HCT116 (cell line): Measurements from ENCODE around the gene SMARCAL1. TPM values are rescaled to one million over a fixed set of nuclear protein-coding genes. Genes with fewer than 3 reads are reported as not detected.

Experiments
- ATAC-seq: fragments of 200-7000 bp; cut with Tn5 transposase; 2 replicates; pipeline ENCODE4 v1.9.1; 2020; ENCODE audit warnings: mild to moderate bottlenecking, moderate library complexity
- BruUV-seq: library from RNA; stranded (reverse); fragments of 400-500 nt; replicated peaks from 2 replicates; lab custom pipeline; 2021; lab: Mats Ljungman, UMichigan
- CTCF ChIA-PET: fragments of 300-600 bp; sonication (Branson Sonifier 250); formaldehyde crosslinking; loops from one replicate; lab custom pipeline; 2021; ENCODE audit warnings: antibody characterized with exemption; lab: Charles Lee
- POLR2A ChIA-PET: fragments of 300-600, 350-600 bp; sonication (Branson Sonifier 250); formaldehyde crosslinking; loops from one replicate; lab custom pipeline; 2021; ENCODE audit warnings: antibody characterized with exemption; lab: Charles Lee
- RAD21 ChIA-PET, 2 experiments: fragments of 300-600 bp; sonication (Branson Sonifier 250); formaldehyde crosslinking; loops; one replicate each; lab custom pipeline; 2023; ENCODE audit warnings: low total read pairs in 2 of 2; ENCODE audit not compliant: uncharacterized antibody in 2 of 2, unreplicated experiment in 2 of 2, low non-redundant PET in 1 of 2; lab: Charles Lee
- DNase-seq: peaks from one replicate; pipeline ENCODE4 v3.0.0-alpha.2; 2010; ENCODE audit warnings: low read depth, low spot score
- H2AFZ ChIP-seq: fragments of 200-600 bp; shearing (Covaris generic), sonication (generic); 2 replicates; pipeline ENCODE4 v1.6.1; 2017; ENCODE audit warnings: low read depth, mixed run types, mixed read lengths, antibody characterized with exemption, low read length; ENCODE audit not compliant: poor library complexity, severe bottlenecking
- H3K27ac ChIP-seq: 2 replicates; pipeline ENCODE4 v1.5.1; 2012; ENCODE audit warnings: low read depth, low read length
- H3K27me3 ChIP-seq: fragments of 200-600 bp; sonication (generic); 2 replicates; pipeline ENCODE4 v1.6.1; 2016; ENCODE audit warnings: mixed run types, low read length, mixed read lengths; ENCODE audit not compliant: insufficient read depth
- H3K36me3 ChIP-seq, 2 experiments: fragments of 200-500 bp in 1 of 2; fragments of 200-600 bp in 1 of 2; sonication (Bioruptor generic) in 1 of 2; sonication (generic) in 1 of 2; 2 replicates each; pipeline versions ENCODE4 v1.5.1 to v1.6.1; 2014 to 2016; ENCODE audit warnings: low read length in 2 of 2, inconsistent platforms in 1 of 2, mixed read lengths in 1 of 2, mixed run types in 1 of 2; ENCODE audit not compliant: insufficient read depth in 2 of 2, control insufficient read depth in 1 of 2
- H3K4me1 ChIP-seq, 2 experiments: fragments of 200-600 bp in 1 of 2; sonication (generic) in 1 of 2; 2 replicates each; pipeline versions ENCODE4 v1.5.1 to v1.6.1; 2012 to 2017; ENCODE audit warnings: low read length in 2 of 2, inconsistent platforms in 1 of 2, mild to moderate bottlenecking in 1 of 2, mixed read lengths in 1 of 2, mixed run types in 1 of 2, moderate library complexity in 1 of 2; ENCODE audit not compliant: insufficient read depth in 2 of 2, control insufficient read depth in 1 of 2
- H3K4me2 ChIP-seq: fragments of 200-600 bp; sonication (generic); 2 replicates; pipeline ENCODE4 v1.6.1; 2017; ENCODE audit warnings: mixed run types, low read length, mixed read lengths
- H3K4me3 ChIP-seq, 2 experiments: fragments of 200-600 bp in 1 of 2; sonication (generic) in 1 of 2; replicated peaks in 1 of 2; 2 replicates each; pipeline ENCODE4 v1.5.1; 2011 to 2016; ENCODE audit warnings: low read length in 2 of 2, control low read depth in 1 of 2, low read depth in 1 of 2, mild to moderate bottlenecking in 1 of 2, mixed read lengths in 1 of 2, mixed run types in 1 of 2
- H3K79me2 ChIP-seq: fragments of 200-600 bp; sonication (generic); 2 replicates; pipeline ENCODE4 v1.6.1; 2017; ENCODE audit warnings: mild to moderate bottlenecking, mixed run types, low read length, moderate library complexity, mixed read lengths; ENCODE audit not compliant: insufficient read depth
- H3K9ac ChIP-seq: fragments of 200-600 bp; sonication (generic); 2 replicates; pipeline ENCODE4 v1.6.1; 2016; ENCODE audit warnings: low read length, mixed read lengths
- H3K9me2 ChIP-seq: fragments of 200-600 bp; sonication (generic), shearing (Covaris generic); 2 replicates; pipeline ENCODE4 v1.6.1; 2017; ENCODE audit warnings: mixed run types, mild to moderate bottlenecking, moderate library complexity; ENCODE audit not compliant: insufficient read depth
- H3K9me3 ChIP-seq, 2 experiments: fragments of 200-500 bp in 1 of 2; fragments of 200-600 bp in 1 of 2; sonication (Bioruptor generic) in 1 of 2; sonication (generic) in 1 of 2; 2 replicates each; pipeline ENCODE4 v1.6.1; 2014 to 2017; ENCODE audit warnings: low read length in 2 of 2, mixed read lengths in 2 of 2, inconsistent platforms in 1 of 2, low read depth in 1 of 2, mild to moderate bottlenecking in 1 of 2, mixed run types in 1 of 2, moderate library complexity in 1 of 2; ENCODE audit not compliant: control insufficient read depth in 1 of 2, insufficient read depth in 1 of 2
- H4K20me1 ChIP-seq: fragments of 200-600 bp; sonication (generic), shearing (Covaris generic); 2 replicates; pipeline ENCODE4 v1.6.1; 2017; ENCODE audit warnings: mixed run types, mild to moderate bottlenecking, moderate library complexity; ENCODE audit not compliant: insufficient read depth
- CTCF ChIP-seq, 3 experiments: fragments of 200-600 bp in 1 of 3; sonication (generic) in 1 of 3; IDR thresholded peaks in 2 of 3; conservative IDR thresholded peaks in 1 of 3; 2 replicates each; pipeline ENCODE4 v1.5.1; 2012 to 2017; ENCODE audit warnings: low read depth in 2 of 3, low read length in 2 of 3, antibody characterized with exemption in 1 of 3, borderline replicate concordance in 1 of 3, control low read depth in 1 of 3, mild to moderate bottlenecking in 1 of 3, mixed read lengths in 1 of 3, mixed run types in 1 of 3, moderate library complexity in 1 of 3; ENCODE audit not compliant: insufficient read depth in 1 of 3
- EZH2 ChIP-seq: fragments of 200-600 bp; sonication (generic); IDR thresholded peaks from 2 replicates; pipeline ENCODE4 v1.6.1; 2017; ENCODE audit warnings: antibody characterized with exemption, mixed run types
- MAX ChIP-seq: IDR thresholded peaks from 2 replicates; pipeline ENCODE4 v1.6.1; 2012
- POLR2AphosphoS5 ChIP-seq: IDR thresholded peaks from 2 replicates; pipeline ENCODE4 v1.6.1; 2011; ENCODE audit warnings: mild to moderate bottlenecking, low read depth, low read length, moderate library complexity
- RAD21 ChIP-seq: IDR thresholded peaks from 2 replicates; pipeline ENCODE4 v1.6.1; 2012; ENCODE audit warnings: low read depth, mild to moderate bottlenecking
- SIN3A ChIP-seq: IDR thresholded peaks from 2 replicates; pipeline ENCODE4 v1.6.1; 2012; ENCODE audit warnings: low read depth
- SP1 ChIP-seq: IDR thresholded peaks from 2 replicates; pipeline ENCODE4 v1.6.1; 2012; ENCODE audit warnings: low read depth
- intact Hi-C: fragments of 100-400 bp; cut with micrococcal nuclease; formaldehyde crosslinking; loops from 2 replicates; pipeline ENCODE4 v1.10.0; 2022
- total RNA-seq: library from RNA; stranded (reverse); gene quantifications from one replicate; pipeline ENCODE4 v1.2.1, GENCODE V29; 2021; ENCODE audit not compliant: unreplicated experiment

Gene SMARCAL1
- total RNA-seq, 1 experiment from 2014 or later = 18.0 TPM

- Histone ChIP-seq H4K20me1 (no peaks in the 10 kb centered on the region), H3K4me3 (no peak overlapping the region), H3K9ac (no peak overlapping the region), H3K27ac (no peak overlapping the region), H3K79me2 (no peaks in the 10 kb centered on the region), H2AFZ (no peak overlapping the region), H3K4me2 (no peak overlapping the region), H3K4me1 (no peaks in the 10 kb centered on the region), H3K9me3 (no peaks in the 10 kb centered on the region), H3K27me3 (peaks cover 20% of the 10 kb centered on the region), H3K36me3 (no peaks in the 10 kb centered on the region), H3K9me2 (no peaks in the 10 kb centered on the region)
- ChIA-PET RAD21 (no interaction called here), CTCF (no interaction called here), POLR2A (no interaction called here)
- no peak for ATAC-seq
- intact Hi-C loops = loop anchor here (5.0 kb wide), 1 partner anchor 290 kb away; no protein-coding TSS in a partner anchor
- no peak for TF ChIP-seq POLR2AphosphoS5
- no peak for TF ChIP-seq SIN3A
- no peak for TF ChIP-seq EZH2
- DNase-seq = no peak
- no TSS peak for BruUV-seq
Measured at GRCh38 chr2:216402751-216403150, 9.5 kb upstream of the SMARCAL1 start.

GRCh38 chr2:216404010-216404618, 8.2 kb upstream of the SMARCAL1 start:
- Histone ChIP-seq H3K4me3 (no peak overlapping the region), H3K4me2 (no peak overlapping the region), H2AFZ (no peak overlapping the region), H3K27ac (no peak overlapping the region), H3K4me1 (no peaks in the 10 kb centered on the region), H3K36me3 (no peaks in the 10 kb centered on the region), H3K9me2 (no peaks in the 10 kb centered on the region), H4K20me1 (no peaks in the 10 kb centered on the region), H3K9me3 (no peaks in the 10 kb centered on the region), H3K9ac (no peak overlapping the region), H3K79me2 (no peaks in the 10 kb centered on the region), H3K27me3 (peaks cover 20% of the 10 kb centered on the region)
- peak; percentile 35 for DNase-seq
- ChIA-PET RAD21 (no interaction called here), CTCF (interaction anchor here (0.7 to 2.5 kb wide), 3 partner anchors 181 to 738 kb away, joined by 3 to 13 read pairs (median 3); no protein-coding TSS in a partner anchor), POLR2A (no interaction called here)
- BruUV-seq = no TSS peak
- ATAC-seq = peak; percentile 91
- intact Hi-C loops = loop anchor here (2.0 to 5.0 kb wide), 2 partner anchors 181 to 292 kb away; no protein-coding TSS in a partner anchor
- TF ChIP-seq RAD21 (peak; percentile 75), MAX (no peak), CTCF (IDR thresholded peaks at IDR 0.05 in 2 of 3, conservative IDR thresholded peaks at IDR 0.05 in 1 of 3; ENCODE audit: borderline replicate concordance in 1 of 3, insufficient read depth in 1 of 3, low read depth in 2 of 3, low read length in 2 of 3) (peak; percentile 62 to 86 (median 67)), SP1 (no peak)
